ENCODE measurements around the gene RAD51B.

The RAD51B gene

GRCh38 chr14:68574461-68574860 is 754.9 kb downstream of the RAD51B start:
- no peak overlapping the region for H3K4me3 ChIP-seq (replicated peaks; ENCODE audit: low read depth, low read length)
- no peak for TF ChIP-seq CTCF (IDR thresholded peaks at IDR 0.05; ENCODE audit: low read length, missing control alignments)
- DNase-seq (ENCODE audit: low read depth) = no peak

- H3K4me3 ChIP-seq (replicated peaks; ENCODE audit: low read depth, low read length) = no peak overlapping the region
- TF ChIP-seq CTCF (IDR thresholded peaks at IDR 0.05; ENCODE audit: low read length, missing control alignments) = no peak
- DNase-seq (ENCODE audit: low read depth) = peak; percentile 74
Observed at GRCh38 chr14:68574906-68575305, 755.3 kb downstream of the RAD51B start.

- DNase-seq (ENCODE audit: low read depth) = no peak
- no peak overlapping the region for H3K4me3 ChIP-seq (replicated peaks; ENCODE audit: low read depth, low read length)
- no peak for TF ChIP-seq CTCF (IDR thresholded peaks at IDR 0.05; ENCODE audit: low read length, missing control alignments)
Observed at GRCh38 chr14:68575426-68575825, 755.8 kb downstream of the RAD51B start.

- TF ChIP-seq CTCF (IDR thresholded peaks at IDR 0.05; ENCODE audit: low read length, missing control alignments) = no peak
- H3K4me3 ChIP-seq (replicated peaks; ENCODE audit: low read depth, low read length) = no peak overlapping the region
- no peak for DNase-seq (ENCODE audit: low read depth)
Observed at GRCh38 chr14:68576031-68576430, 756.5 kb downstream of the RAD51B start.

- no peak for DNase-seq (ENCODE audit: low read depth)
- H3K4me3 ChIP-seq (replicated peaks; ENCODE audit: low read depth, low read length) = no peak overlapping the region
- no peak for TF ChIP-seq CTCF (IDR thresholded peaks at IDR 0.05; ENCODE audit: low read length, missing control alignments)
Observed at GRCh38 chr14:68576496-68577244, 757.1 kb downstream of the RAD51B start.

- peak; percentile 99 for DNase-seq (ENCODE audit: low read depth)
- peak; percentile 14 for TF ChIP-seq CTCF (IDR thresholded peaks at IDR 0.05; ENCODE audit: low read length, missing control alignments)
- H3K4me3 ChIP-seq (replicated peaks; ENCODE audit: low read depth, low read length) = no peak overlapping the region
Observed at GRCh38 chr14:68577802-68578541, 758.4 kb downstream of the RAD51B start.
